SK-N-SH (cell line): Measurements from ENCODE around the gene ACOX2. TPM values are rescaled to one million over a fixed set of nuclear protein-coding genes. Genes with fewer than 3 reads are reported as not detected.

Experiments
- CTCF ChIA-PET: fragments of 300-600, 350-600 bp; formaldehyde crosslinking; extraction: SDS; loops from one replicate; lab custom pipeline; 2021; lab: Yijun Ruan, JAX
- POLR2A ChIA-PET: fragments of 350-600 bp; sonication (Branson Sonifier 250); formaldehyde crosslinking; extraction: SDS; loops from one replicate; lab custom pipeline; 2020; ENCODE audit warnings: antibody characterized with exemption, inconsistent platforms; lab: Yijun Ruan, JAX
- DNase-seq: peaks from one replicate; pipeline ENCODE4 v3.0.0; 2012
- H2AFZ ChIP-seq: fragments of 200-600 bp; sonication (generic); 2 replicates; pipeline ENCODE4 v1.8.1; 2016; ENCODE audit warnings: antibody characterized with exemption, mild to moderate bottlenecking, low read depth
- H3F3A ChIP-seq: fragments of 200-600 bp; sonication (generic); replicated peaks from 2 replicates; pipeline ENCODE3; 2016; ENCODE audit warnings: antibody characterized with exemption, mild to moderate bottlenecking; ENCODE audit not compliant: insufficient read depth
- H3K27ac ChIP-seq, 2 experiments: fragments of 200-500 bp in 1 of 2; fragments of 200-600 bp in 1 of 2; sonication (Bioruptor generic) in 1 of 2; sonication (generic), shearing (Covaris generic) in 1 of 2; 2 replicates each; pipeline versions ENCODE4 v1.5.1 to v1.6.1; 2014 to 2016; ENCODE audit warnings: low read depth in 2 of 2, inconsistent platforms in 1 of 2, low read length in 1 of 2, mild to moderate bottlenecking in 1 of 2, mixed read lengths in 1 of 2
- H3K27me3 ChIP-seq: fragments of 200-600 bp; sonication (generic), shearing (Covaris generic); 2 replicates; pipeline ENCODE4 v1.6.1; 2016; ENCODE audit warnings: mixed run types; ENCODE audit not compliant: insufficient read depth
- H3K36me3 ChIP-seq, 2 experiments: fragments of 200-500 bp in 1 of 2; fragments of 200-600 bp in 1 of 2; sonication (Bioruptor generic) in 1 of 2; sonication (generic) in 1 of 2; replicated peaks in 1 of 2; 2 replicates each; pipeline versions ENCODE3 to v1.5.1; 2014 to 2016; ENCODE audit warnings: low read length in 1 of 2, mild to moderate bottlenecking in 1 of 2; ENCODE audit not compliant: insufficient read depth in 2 of 2, control insufficient read depth in 1 of 2
- H3K4me1 ChIP-seq, 2 experiments: fragments of 200-500 bp in 1 of 2; fragments of 200-600 bp in 1 of 2; sonication (Bioruptor generic) in 1 of 2; sonication (generic), shearing (Covaris generic) in 1 of 2; 2 replicates each; pipeline versions ENCODE4 v1.5.1 to v1.6.1; 2014 to 2016; ENCODE audit warnings: low read depth in 1 of 2, low read length in 1 of 2, mixed run types in 1 of 2; ENCODE audit not compliant: insufficient read depth in 2 of 2, control insufficient read depth in 1 of 2
- H3K4me2 ChIP-seq: fragments of 200-600 bp; sonication (generic), shearing (Covaris generic); 2 replicates; pipeline ENCODE4 v1.6.1; 2017; ENCODE audit warnings: mixed run types
- H3K4me3 ChIP-seq, 2 experiments: fragments of 200-500 bp in 1 of 2; fragments of 200-600 bp in 1 of 2; sonication (Bioruptor generic) in 1 of 2; sonication (generic), shearing (Covaris generic) in 1 of 2; 2 replicates each; pipeline versions ENCODE4 v1.5.1 to v1.8.1; 2014 to 2016; ENCODE audit warnings: low read depth in 2 of 2, inconsistent platforms in 1 of 2, low read length in 1 of 2, mild to moderate bottlenecking in 1 of 2, mixed read lengths in 1 of 2, moderate library complexity in 1 of 2
- H3K79me2 ChIP-seq: fragments of 200-600 bp; sonication (generic); 2 replicates; pipeline ENCODE4 v1.8.1; 2017; ENCODE audit warnings: mild to moderate bottlenecking; ENCODE audit not compliant: insufficient read depth
- H3K9ac ChIP-seq: fragments of 200-600 bp; sonication (generic); 2 replicates; pipeline ENCODE4 v1.6.1; 2017; ENCODE audit warnings: mixed run types
- H3K9me2 ChIP-seq: fragments of 200-600 bp; sonication (generic); 2 replicates; pipeline ENCODE4 v1.6.1; 2017; ENCODE audit warnings: mixed run types
- H3K9me3 ChIP-seq: fragments of 200-600 bp; sonication (generic); 2 replicates; pipeline ENCODE4 v1.6.1; 2017; ENCODE audit warnings: mixed run types, mild to moderate bottlenecking, moderate library complexity
- H4K20me1 ChIP-seq: fragments of 200-600 bp; sonication (generic); 2 replicates; pipeline ENCODE4 v1.6.1; 2017; ENCODE audit warnings: mild to moderate bottlenecking, mixed run types; ENCODE audit not compliant: insufficient read depth
- EZH2phosphoT487 ChIP-seq: fragments of 200-600 bp; sonication (generic); IDR thresholded peaks from 2 replicates; pipeline ENCODE4 v1.6.1; 2017; ENCODE audit warnings: low read depth, mixed run types, mild to moderate bottlenecking, antibody characterized with exemption, moderate library complexity, borderline replicate concordance
- GATA2 ChIP-seq: sonication (generic); formaldehyde crosslinking; IDR thresholded peaks from 2 replicates; pipeline ENCODE4 v1.5.0; 2020; ENCODE audit warnings: mild to moderate bottlenecking, missing genetic modification reagents
- MEF2A ChIP-seq: IDR thresholded peaks from 2 replicates; pipeline ENCODE4 v1.4.0; 2012; ENCODE audit warnings: low read depth, borderline replicate concordance
- MXI1 ChIP-seq: IDR thresholded peaks from 2 replicates; pipeline ENCODE4 v1.6.1; 2012; ENCODE audit warnings: mild to moderate bottlenecking, low read depth, low read length, improper control_type of control experiment
- NRF1 ChIP-seq: IDR thresholded peaks from 2 replicates; pipeline ENCODE4 v1.6.1; 2012; ENCODE audit warnings: low read depth, mild to moderate bottlenecking, low read length
- PBX3 ChIP-seq: IDR thresholded peaks from 2 replicates; pipeline ENCODE4; 2012
- POLR2AphosphoS5 ChIP-seq: IDR thresholded peaks from 2 replicates; pipeline ENCODE4 v1.6.1; 2012; ENCODE audit warnings: low read depth, low read length
- REST ChIP-seq: IDR thresholded peaks from 2 replicates; pipeline ENCODE4 v1.6.1; 2012; ENCODE audit warnings: mild to moderate bottlenecking, low read depth, low read length, moderate library complexity
- RFX5 ChIP-seq: IDR thresholded peaks from 2 replicates; pipeline ENCODE4 v1.6.1; 2012; ENCODE audit warnings: mild to moderate bottlenecking, improper control_type of control experiment, low read length
- SIN3A ChIP-seq: IDR thresholded peaks from 2 replicates; pipeline ENCODE4 v1.6.1; 2012; ENCODE audit warnings: low read depth, mild to moderate bottlenecking, low read length, moderate library complexity, borderline replicate concordance
- TEAD4 ChIP-seq: IDR thresholded peaks from 2 replicates; pipeline ENCODE4 v1.4.0; 2012; ENCODE audit warnings: mild to moderate bottlenecking, borderline replicate concordance; ENCODE audit not compliant: insufficient read depth
- USF2 ChIP-seq: fragments of 150-350 bp; IDR thresholded peaks from 2 replicates; pipeline ENCODE4 v1.6.1; 2017; ENCODE audit warnings: antibody characterized with exemption, low read length, low read depth, borderline replicate concordance
- WGBS: methylation state at CpG from one replicate; pipeline ENCODE4 v1.1.6; 2017; ENCODE audit warnings: low lambda C conversion rate; 5-methylcytosine and 5-hydroxymethylcytosine counted together
- polyA plus RNA-seq, 3 experiments: library from polyadenylated mRNA; depleted of rRNA; stranded (reverse); fragments of >200 nt; gene quantifications; 2 replicates each; pipeline ENCODE4 v1.2.3, GENCODE V29; 2012
- TF ChIP-seq, protein P1 (sequence below): fragments of 150-350 bp; IDR thresholded peaks from 2 replicates; pipeline ENCODE4 v1.6.1; 2016; ENCODE audit warnings: mild to moderate bottlenecking, low read depth, low read length
- TF ChIP-seq, protein P2 (sequence below): fragments of 200-600 bp; sonication (generic); IDR thresholded peaks from 2 replicates; pipeline ENCODE4 v1.6.1; 2017; ENCODE audit warnings: antibody characterized with exemption, mild to moderate bottlenecking, moderate library complexity

Gene ACOX2
- polyA plus RNA-seq, 1 of the 3 experiments (the other 2 are of a cell fraction) = 9.0 TPM

- WGBS = 63% methylated on average over 2 of the region's 2 CpGs
- POLR2A ChIA-PET = no interaction called here
These were observed 5.0 kb downstream of the ACOX2 start for GRCh38 chr3:58531956-58532355.

GRCh38 chr3:58531555-58531954, 5.4 kb downstream of the ACOX2 start:
- CTCF ChIA-PET = interaction anchor here (0.7 to 12.5 kb wide), 18 partner anchors 20 to 374 kb away, joined by 3 to 99 read pairs (median 4); partner anchors contain the start of genes HTD2, KCTD6 and RPP14
- POLR2A ChIA-PET = no interaction called here
- H3K79me2 ChIP-seq = no peaks in the 10 kb centered on the region
- peaks cover 14 to 29% of the 10 kb centered on the region in 2 experiments for H3K4me1 ChIP-seq
- no peaks in the 10 kb centered on the region for H3K27me3 ChIP-seq
- peaks cover 4% of the 10 kb centered on the region for H3F3A ChIP-seq
- H3K9ac ChIP-seq = no peak overlapping the region
- H3K36me3 ChIP-seq = no peaks in the 10 kb centered on the region
- no peak overlapping the region for H3K4me3 ChIP-seq
- no peak overlapping the region for H2AFZ ChIP-seq
- no peak overlapping the region for H3K27ac ChIP-seq
- H3K4me2 ChIP-seq = no peak overlapping the region
- H3K9me2 ChIP-seq = no peaks in the 10 kb centered on the region
- no peaks in the 10 kb centered on the region for H4K20me1 ChIP-seq
- WGBS = 100% methylated on average over 1 of the region's 7 CpGs
- H3K9me3 ChIP-seq = no peaks in the 10 kb centered on the region
- DNase-seq = no peak
- TF ChIP-seq GATA2 (CRISPR knock-in tag) = no peak
- TF ChIP-seq REST = no peak
- no peak for TF ChIP-seq RFX5
- TF ChIP-seq MXI1 = no peak
- no peak for TF ChIP-seq POLR2AphosphoS5
- TF ChIP-seq, protein P1, sequence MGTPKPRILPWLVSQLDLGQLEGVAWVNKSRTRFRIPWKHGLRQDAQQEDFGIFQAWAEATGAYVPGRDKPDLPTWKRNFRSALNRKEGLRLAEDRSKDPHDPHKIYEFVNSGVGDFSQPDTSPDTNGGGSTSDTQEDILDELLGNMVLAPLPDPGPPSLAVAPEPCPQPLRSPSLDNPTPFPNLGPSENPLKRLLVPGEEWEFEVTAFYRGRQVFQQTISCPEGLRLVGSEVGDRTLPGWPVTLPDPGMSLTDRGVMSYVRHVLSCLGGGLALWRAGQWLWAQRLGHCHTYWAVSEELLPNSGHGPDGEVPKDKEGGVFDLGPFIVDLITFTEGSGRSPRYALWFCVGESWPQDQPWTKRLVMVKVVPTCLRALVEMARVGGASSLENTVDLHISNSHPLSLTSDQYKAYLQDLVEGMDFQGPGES = no peak
- no peak for TF ChIP-seq NRF1
- TF ChIP-seq USF2 = no peak
- no peak for TF ChIP-seq PBX3
- TF ChIP-seq EZH2phosphoT487 = no peak
- TF ChIP-seq TEAD4 = no peak

More at GRCh38 chr3:58531956-58532355, 5.0 kb downstream of the ACOX2 start:
- TF ChIP-seq, protein P1 = no peak
- TF ChIP-seq SIN3A = no peak
- no peak for TF ChIP-seq MEF2A
- TF ChIP-seq, protein P2, sequence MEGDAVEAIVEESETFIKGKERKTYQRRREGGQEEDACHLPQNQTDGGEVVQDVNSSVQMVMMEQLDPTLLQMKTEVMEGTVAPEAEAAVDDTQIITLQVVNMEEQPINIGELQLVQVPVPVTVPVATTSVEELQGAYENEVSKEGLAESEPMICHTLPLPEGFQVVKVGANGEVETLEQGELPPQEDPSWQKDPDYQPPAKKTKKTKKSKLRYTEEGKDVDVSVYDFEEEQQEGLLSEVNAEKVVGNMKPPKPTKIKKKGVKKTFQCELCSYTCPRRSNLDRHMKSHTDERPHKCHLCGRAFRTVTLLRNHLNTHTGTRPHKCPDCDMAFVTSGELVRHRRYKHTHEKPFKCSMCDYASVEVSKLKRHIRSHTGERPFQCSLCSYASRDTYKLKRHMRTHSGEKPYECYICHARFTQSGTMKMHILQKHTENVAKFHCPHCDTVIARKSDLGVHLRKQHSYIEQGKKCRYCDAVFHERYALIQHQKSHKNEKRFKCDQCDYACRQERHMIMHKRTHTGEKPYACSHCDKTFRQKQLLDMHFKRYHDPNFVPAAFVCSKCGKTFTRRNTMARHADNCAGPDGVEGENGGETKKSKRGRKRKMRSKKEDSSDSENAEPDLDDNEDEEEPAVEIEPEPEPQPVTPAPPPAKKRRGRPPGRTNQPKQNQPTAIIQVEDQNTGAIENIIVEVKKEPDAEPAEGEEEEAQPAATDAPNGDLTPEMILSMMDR = peak; percentile 44
- TF ChIP-seq, all 33 proteins: peak for 1
- Histone ChIP-seq H4K20me1 (no peaks in the 10 kb centered on the region), H3K4me3 (no peak overlapping the region), H3K27me3 (no peaks in the 10 kb centered on the region), H3K4me2 (no peak overlapping the region), H3K9me3 (no peaks in the 10 kb centered on the region), H3F3A (peaks cover 4% of the 10 kb centered on the region), H3K36me3 (no peaks in the 10 kb centered on the region), H3K79me2 (no peaks in the 10 kb centered on the region), H3K9me2 (no peaks in the 10 kb centered on the region), H3K27ac (no peak overlapping the region), H3K9ac (no peak overlapping the region), H2AFZ (no peak overlapping the region), H3K4me1 (peaks cover 12 to 32% of the 10 kb centered on the region in 2 experiments)
- CTCF ChIA-PET = interaction anchor here (0.7 to 12.5 kb wide), 18 partner anchors 20 to 374 kb away, joined by 3 to 99 read pairs (median 4); partner anchors contain the start of genes HTD2, KCTD6 and RPP14
- DNase-seq = no peak
